BE2C (cell line): Measurements from ENCODE around the gene CLTB.

Experiments used
- DNase-seq: peaks from one replicate; pipeline ENCODE4 v3.0.0-alpha.2; 2020
- H3K27me3 ChIP-seq: fragments of 250-450 bp; sonication (Bioruptor Pico); 2 replicates; pipeline ENCODE4 v1.5.1; 2020; ENCODE audit warnings: mild to moderate bottlenecking
- H3K36me3 ChIP-seq: fragments of 250-450 bp; sonication (Bioruptor Pico); 2 replicates; pipeline ENCODE4 v1.5.1; 2020; ENCODE audit warnings: mild to moderate bottlenecking
- H3K4me1 ChIP-seq: fragments of 250-450 bp; sonication (Bioruptor Pico); 2 replicates; pipeline ENCODE4 v1.5.1; 2020
- H3K4me3 ChIP-seq: 2 replicates; pipeline ENCODE4 v1.5.1; 2011; ENCODE audit warnings: low read depth, low read length
- H3K9me3 ChIP-seq: fragments of 250-450 bp; sonication (Bioruptor Pico); 2 replicates; pipeline ENCODE4 v1.5.1; 2020
- TF ChIP-seq, protein P1 (sequence below): IDR thresholded peaks from 2 replicates; pipeline ENCODE4 v1.5.1; 2012; ENCODE audit warnings: mild to moderate bottlenecking, low read depth, low read length

Gene CLTB

DNA sequence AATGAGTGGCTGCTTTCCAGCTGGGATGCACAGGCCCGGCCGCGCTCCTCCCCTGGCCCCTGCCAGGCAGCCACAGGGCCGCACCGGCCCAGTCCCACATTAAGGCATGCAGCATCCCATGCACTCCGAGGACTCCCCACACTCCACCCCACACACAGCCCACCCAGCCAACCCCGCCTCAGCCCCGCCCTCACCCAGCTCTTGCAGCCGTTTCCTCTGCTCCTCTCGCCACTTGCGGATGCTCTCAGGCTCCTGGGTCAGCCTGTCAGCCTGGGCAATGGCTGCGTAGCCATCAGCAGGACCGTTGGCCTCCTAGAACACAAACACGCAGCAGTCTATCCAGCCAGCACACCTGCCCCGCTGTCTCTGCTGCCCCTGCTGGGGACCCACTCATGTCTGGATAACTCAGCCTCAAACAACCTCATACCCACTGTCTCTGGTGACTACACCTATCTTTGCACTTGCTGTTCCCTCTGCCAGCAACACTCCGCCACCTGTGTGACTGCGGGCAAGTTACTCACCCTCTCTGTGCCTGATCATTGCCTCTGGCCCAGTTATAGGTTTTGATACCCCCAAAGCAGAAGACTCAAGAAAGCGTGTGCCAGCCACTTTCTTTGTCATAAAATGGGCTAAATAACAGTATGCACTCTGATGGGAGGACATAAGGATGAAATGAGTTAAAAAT is 18.5 kb downstream of the CLTB start:
- H3K4me1 ChIP-seq = peaks cover 9% of the 10 kb centered on the region
- peaks cover 10% of the 10 kb centered on the region for H3K36me3 ChIP-seq
- DNase-seq = no peak
- no peaks in the 10 kb centered on the region for H3K9me3 ChIP-seq
- no peak overlapping the region for H3K4me3 ChIP-seq
- H3K27me3 ChIP-seq = no peaks in the 10 kb centered on the region
- TF ChIP-seq, protein P1, sequence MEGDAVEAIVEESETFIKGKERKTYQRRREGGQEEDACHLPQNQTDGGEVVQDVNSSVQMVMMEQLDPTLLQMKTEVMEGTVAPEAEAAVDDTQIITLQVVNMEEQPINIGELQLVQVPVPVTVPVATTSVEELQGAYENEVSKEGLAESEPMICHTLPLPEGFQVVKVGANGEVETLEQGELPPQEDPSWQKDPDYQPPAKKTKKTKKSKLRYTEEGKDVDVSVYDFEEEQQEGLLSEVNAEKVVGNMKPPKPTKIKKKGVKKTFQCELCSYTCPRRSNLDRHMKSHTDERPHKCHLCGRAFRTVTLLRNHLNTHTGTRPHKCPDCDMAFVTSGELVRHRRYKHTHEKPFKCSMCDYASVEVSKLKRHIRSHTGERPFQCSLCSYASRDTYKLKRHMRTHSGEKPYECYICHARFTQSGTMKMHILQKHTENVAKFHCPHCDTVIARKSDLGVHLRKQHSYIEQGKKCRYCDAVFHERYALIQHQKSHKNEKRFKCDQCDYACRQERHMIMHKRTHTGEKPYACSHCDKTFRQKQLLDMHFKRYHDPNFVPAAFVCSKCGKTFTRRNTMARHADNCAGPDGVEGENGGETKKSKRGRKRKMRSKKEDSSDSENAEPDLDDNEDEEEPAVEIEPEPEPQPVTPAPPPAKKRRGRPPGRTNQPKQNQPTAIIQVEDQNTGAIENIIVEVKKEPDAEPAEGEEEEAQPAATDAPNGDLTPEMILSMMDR = no peak

DNA sequence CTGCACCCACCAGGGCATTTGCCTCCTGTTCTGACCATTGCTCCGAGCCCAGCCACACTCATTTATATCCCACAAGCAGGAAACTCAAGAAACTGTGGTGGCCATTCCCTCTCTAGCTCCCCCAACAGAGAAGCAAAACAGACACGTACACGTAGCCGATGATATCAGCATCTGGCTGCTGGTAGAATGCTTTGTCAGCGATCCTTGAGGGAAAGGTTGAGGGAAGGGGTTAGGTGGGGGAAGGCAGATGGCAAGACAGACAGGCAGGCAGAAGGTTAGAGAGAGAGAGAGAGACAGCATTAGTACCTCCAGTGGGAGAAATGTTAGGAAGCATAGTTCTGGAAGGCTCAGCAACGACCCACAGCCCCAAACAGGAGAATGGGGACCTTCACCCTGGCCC is 20.0 kb downstream of the CLTB start:
- peak; percentile 55 for DNase-seq
- Histone ChIP-seq H3K9me3 (no peaks in the 10 kb centered on the region), H3K36me3 (peaks cover 21% of the 10 kb centered on the region), H3K4me3 (no peak overlapping the region), H3K4me1 (peaks cover 9% of the 10 kb centered on the region; the same call in 1 of the 2 replicates), H3K27me3 (no peaks in the 10 kb centered on the region)
- TF ChIP-seq, protein P1 = peak; percentile 40; the same call in 1 of the 2 replicates

DNA sequence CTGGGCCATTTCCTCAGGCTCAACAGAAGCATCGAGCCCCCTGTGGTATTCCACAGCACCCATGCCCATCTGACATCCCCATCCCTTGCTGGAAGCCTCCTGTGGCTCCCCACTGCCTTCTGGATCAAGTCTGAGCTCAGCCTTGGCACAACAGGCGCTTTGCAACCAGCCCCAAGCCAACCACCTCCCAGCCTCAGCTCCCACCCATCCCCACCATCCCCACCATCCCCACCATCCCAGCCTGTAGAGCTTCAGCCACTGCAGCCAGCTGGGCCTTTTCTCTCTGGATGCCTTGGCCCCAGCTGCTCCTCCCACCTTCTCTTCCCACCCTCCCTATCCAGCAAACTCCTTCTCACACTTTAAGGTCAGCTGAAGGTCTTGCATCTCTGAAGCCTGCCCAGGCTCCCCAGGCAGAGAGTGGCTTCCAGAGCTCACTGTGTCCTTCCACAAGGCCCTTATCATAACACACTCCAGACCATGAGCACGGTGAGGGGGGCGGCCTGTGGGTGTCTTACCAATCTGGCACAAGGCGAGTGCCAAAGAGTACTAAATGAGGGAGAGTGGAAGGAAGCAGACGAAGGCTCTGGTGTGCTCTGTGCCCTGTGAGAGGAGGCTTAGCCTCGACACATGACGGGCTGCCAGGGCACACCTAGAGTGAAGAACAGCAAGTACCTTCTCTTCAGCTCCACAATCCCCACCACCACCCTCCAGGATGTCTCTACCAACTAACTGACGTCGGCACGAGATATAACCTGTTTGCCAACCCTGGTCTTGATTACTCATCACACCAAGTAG is 21.3 kb downstream of the CLTB start:
- no peak overlapping the region for H3K4me3 ChIP-seq
- H3K9me3 ChIP-seq = no peaks in the 10 kb centered on the region
- peaks cover 9% of the 10 kb centered on the region; the same call in 1 of the 2 replicates for H3K4me1 ChIP-seq
- H3K36me3 ChIP-seq = peaks cover 33% of the 10 kb centered on the region
- DNase-seq = peak; percentile 39
- TF ChIP-seq, protein P1 = no peak
- H3K27me3 ChIP-seq = no peaks in the 10 kb centered on the region

DNA sequence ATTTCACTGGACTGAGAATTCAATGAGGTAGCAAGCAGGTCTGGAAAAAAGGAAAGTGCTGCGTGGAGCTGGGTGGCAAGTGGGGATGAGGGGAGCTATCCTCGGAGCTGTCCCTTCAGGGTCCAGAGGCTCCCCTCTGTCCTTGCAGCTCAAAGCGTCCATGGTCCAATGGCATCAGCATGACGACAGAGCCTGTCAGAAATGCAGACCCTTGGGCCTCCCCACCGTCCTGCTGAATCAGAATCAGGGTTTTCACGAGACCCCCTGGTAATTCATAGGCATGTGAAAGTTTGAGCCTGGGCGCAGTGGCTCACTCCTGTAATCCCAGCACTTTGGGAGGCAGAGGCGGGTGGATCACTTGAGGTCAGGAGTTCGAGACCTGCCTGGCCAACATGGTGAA is 22.2 kb downstream of the CLTB start:
- H3K4me1 ChIP-seq = peaks cover 9% of the 10 kb centered on the region; the same call in 1 of the 2 replicates
- H3K36me3 ChIP-seq = peaks cover 33% of the 10 kb centered on the region
- TF ChIP-seq, protein P1 = no peak
- H3K9me3 ChIP-seq = no peaks in the 10 kb centered on the region
- H3K27me3 ChIP-seq = no peaks in the 10 kb centered on the region
- no peak overlapping the region for H3K4me3 ChIP-seq
- DNase-seq = no peak

DNA sequence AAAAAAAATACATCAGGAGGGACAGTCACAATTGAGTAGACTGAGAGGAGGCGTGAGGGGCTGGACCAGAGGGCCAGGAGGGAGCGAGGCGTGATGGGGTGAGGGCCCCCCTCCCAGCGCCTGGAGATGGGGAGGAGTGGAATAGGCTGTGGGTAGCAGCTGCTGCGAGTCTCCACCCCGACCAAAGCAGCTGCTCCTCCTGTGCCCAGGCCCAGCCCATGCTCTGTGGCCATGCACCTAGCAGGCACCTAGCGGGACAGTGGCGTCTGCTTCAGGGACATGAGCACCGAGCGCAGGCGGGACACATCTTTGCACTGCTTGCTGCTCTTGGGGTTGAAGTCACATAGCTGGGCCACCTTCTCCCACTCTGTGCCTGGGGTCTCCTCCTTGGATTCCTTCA is 23.8 kb downstream of the CLTB start:
- Histone ChIP-seq H3K27me3 (no peaks in the 10 kb centered on the region), H3K9me3 (no peaks in the 10 kb centered on the region), H3K36me3 (peaks cover 37% of the 10 kb centered on the region), H3K4me1 (peaks cover 9% of the 10 kb centered on the region; the same call in 1 of the 2 replicates), H3K4me3 (no peak overlapping the region)
- TF ChIP-seq, protein P1 = no peak
- DNase-seq = no peak

- Histone ChIP-seq H3K27me3 (no peaks in the 10 kb centered on the region), H3K36me3 (peaks cover 42% of the 10 kb centered on the region), H3K4me3 (no peak overlapping the region), H3K9me3 (no peaks in the 10 kb centered on the region), H3K4me1 (peaks cover 9% of the 10 kb centered on the region; the same call in 1 of the 2 replicates)
- TF ChIP-seq, protein P1 = no peak
- no peak for DNase-seq
These were observed 24.3 kb downstream of the CLTB start for GRCh38 chr5:176391999-176392398.
